GM18909 (cell line): Measurements from ENCODE around the gene HEXD.
"Not testable (repeated sequence)": the region's sequence is repeated elsewhere in the genome, so short reads cannot be mapped to it uniquely, and the experiment has no call there.

Source experiments
- ATAC-seq: cut with Tn5 transposase; IDR thresholded peaks from one replicate; pipeline ENCODE4 v1.9.1; 2021; ENCODE audit warnings: mild to moderate bottlenecking; ENCODE audit not compliant: unreplicated experiment, poor library complexity

HEXD gene

DNA sequence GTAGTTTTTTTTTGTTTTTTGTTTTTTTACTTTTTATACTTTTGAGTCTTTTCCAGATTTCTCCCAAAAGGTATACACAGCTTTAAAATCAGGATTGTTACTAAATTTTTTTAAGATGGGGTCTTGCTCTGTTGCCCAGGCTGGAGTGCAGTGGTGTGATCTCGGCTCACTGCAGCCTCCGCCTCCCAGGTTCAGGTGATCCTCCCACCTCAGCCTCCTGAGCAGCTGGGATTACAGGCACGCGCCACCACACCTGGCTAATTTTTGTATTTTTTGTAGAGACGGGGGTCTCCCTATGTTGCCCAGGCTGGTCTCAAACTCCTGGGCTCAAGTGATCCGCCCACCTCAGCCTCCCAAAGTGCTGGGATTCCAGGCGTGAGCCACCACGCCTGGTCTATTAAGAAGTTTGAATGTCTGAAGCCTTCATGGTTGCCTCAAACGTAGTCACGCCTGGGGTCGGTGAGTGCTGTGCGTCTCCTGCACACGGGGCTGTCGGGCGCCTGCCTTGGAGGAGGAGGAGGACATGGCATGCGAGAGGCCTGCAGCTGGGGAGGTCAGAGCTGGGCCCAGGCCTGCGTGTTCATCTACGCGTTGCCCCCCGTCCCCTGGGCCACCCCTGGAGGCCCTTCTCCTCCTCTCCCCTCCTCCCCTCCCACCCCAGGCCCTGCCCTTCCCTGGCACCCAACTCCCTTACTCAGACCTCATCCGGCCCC lies 35.8 kb upstream of the HEXD start:
- not testable (repeated sequence) for ATAC-seq

DNA sequence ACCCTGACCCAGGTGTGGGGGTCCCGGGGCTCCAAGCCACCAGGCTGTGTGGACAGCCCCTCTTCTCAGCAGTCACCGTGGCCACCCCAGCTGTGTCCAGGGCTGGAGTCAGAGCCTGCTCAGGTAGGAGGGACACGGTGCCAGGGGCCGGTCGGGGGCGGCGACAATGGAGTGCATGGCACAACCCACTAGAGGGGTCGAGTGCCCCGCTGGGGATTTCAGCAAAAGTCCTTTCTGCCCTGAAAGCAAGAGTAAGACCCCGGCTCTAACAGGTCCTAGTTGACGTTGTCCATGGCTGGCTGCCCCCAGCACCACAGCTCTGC lies 35.3 kb upstream of the HEXD start:
- ATAC-seq, result no peak

DNA sequence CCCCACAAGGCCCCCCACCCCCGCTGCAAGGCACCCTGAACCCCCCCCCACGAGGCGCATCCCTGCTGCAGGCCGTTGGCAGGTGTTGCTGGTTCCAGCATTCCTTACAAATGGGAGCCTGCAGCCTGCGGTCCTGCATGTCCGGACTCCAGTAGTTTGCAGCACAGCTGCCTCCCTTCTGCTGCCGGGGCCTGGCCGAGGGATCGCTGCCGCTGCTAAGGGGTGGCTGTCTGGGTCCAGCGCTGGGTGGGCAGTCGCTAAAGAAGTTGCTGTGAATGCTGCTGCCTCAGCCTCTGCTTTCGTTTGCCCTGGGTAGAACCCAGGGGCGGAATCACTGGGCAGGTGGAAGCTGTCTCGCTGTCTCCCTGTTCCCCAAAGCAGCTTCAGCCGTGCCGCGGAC lies 34.7 kb upstream of the HEXD start:
- ATAC-seq, result no peak

DNA sequence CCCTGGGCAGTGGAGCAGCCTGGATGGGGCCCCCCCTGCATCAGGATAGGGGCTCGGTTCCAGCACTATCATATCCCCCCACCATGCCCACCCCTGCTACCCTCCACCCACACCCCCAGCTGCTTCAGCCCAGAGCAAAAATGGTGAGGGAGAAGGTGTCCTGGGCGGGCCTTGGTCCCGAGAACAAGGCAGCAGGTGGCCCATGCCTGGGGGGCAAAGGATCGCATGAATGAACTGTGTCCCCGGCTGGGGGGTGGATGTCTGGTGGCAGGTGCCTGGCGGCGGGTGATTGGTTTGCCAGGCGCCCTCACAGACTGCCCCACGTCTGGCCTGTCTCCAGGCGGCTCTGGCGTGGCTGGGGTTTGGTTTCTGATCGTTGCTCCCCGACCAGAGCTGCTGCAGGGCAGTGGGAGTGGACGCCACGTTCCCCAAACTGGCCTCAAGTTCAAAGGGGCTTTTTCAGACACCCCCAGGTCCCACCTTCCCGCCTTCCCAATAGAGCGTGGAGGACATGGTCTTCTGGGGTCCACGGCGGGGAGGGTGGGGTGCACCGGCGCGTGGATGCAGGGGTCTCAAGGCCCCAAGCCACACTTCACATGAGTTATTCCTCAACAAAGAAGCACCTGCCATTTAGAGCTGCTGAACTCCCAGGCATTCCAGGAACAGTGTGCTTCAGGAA lies 34.0 kb upstream of the HEXD start:
- no peak for ATAC-seq

DNA sequence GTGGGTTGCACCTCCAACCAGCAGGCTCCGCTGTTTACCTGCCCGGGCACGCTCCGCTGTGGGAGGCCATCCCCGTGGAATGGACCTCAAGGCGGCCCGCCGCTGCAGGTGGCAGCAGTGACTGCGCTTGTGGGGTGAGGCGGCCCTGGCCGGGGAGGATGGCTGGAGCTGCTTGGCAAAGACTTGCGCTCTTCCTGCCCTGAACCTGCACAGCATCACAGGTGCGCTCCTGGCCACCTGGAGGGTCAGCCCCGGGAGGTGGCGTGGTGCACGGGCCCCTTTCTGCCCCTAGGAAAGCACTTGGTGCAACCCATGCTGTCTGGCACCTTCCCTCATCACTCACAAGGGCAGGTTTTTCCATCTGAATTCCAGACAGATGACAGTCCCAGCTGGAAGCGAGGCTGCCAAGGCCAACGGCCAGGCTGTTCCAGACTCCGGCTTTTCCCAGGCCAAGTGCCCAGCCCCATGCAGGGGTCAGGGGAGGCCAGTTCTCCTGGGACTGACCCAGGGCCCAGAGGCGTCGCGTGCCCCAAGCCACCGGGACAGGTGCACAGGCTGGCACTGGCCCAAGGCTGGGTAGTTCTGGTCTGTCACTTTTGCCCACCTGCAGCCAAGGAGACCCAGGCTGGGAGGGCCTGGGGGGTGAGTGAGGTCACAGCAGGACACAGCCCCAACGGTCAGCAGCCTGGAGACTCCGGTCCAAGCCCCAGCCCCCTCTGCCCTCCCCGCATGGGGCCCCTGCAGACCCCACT lies 33.2 kb upstream of the HEXD start:
- ATAC-seq, result no peak

GRCh38 chr17:82385559-82386254 lies 32.4 kb upstream of the HEXD start:
- no peak for ATAC-seq

DNA sequence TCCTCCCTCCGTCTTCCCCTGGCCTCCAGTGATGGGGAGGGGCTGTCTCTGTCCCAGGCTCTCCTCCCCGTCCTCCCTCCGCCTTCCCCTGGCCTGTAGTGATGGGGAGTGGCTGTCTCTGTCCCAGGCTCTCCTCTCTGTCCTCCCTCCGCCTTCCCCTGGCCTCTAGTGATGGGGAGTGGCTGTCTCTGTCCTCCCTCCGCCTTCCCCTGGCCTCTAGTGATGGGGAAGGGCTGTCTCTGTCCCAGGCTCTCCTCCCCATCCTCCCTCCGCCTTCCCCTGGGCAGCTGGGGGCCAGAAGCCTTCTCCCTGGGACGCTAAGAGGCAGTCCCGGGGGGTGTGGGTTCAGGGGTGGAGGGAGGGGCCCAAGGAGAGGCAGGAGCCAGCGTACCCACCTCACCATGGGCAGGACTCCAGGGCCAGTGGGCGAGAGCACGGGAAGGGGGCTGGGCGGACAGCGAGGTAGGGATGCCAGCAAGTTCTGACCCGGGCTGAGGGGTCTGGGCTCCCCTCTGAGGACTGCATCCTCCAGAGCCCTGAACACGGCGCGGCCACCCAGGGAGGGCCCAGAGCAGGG lies 31.8 kb upstream of the HEXD start:
- ATAC-seq, result no peak

- ATAC-seq, result no peak
These were observed 31.1 kb upstream of the HEXD start for GRCh38 chr17:82386881-82387704.

GRCh38 chr17:82387705-82388106 lies 30.4 kb upstream of the HEXD start:
- no peak for ATAC-seq

DNA sequence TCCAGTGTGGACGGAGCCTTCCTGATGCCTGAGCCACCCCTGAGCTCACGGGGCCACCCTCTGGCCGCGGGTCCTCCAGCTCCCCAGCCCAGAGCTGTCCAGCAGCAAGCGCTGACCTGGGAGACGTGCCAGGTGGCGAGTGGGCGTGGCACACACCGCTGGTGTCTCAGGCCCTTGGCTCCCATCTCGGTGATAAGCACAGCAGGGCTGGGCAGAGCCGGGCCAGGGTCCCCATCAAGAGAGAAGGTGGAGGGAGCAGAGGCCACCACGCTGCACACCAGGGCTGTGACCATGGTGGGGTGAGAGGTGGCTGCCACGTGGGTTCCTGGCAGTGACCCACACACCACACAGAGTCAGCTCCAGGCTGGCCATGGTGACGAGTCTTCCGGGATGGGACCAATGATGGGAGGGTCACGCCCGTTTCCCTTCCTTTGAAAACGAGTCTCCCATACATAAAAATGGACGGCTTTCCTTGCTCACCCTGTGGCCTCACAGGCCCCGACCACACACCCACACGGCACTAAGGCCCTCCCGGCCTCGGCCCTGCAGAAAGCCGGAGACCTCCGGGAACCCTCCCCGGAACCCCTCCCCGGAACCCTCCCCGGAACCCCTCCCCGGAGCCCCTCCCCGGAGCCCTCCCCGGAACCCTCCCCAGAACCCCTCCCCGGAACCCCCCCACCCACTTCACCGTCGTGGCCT lies 29.8 kb upstream of the HEXD start:
- ATAC-seq, result no peak

DNA sequence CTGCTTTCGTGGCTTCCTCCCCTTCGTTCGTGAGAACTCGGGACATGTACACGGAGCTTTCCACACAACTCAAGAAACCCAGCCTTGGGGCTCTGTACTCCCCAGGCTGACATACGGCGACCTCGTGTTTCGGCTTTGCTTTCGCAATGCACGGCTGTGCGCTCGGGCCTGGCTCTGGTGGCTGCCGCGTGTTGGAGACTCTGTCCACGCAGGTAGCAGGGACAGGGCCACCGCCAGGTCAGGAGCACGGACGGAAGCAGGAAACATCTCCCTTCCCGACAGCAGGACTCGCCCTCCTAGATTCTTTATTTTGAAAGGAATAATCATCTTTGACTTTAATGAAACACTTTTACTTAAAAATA lies 29.2 kb upstream of the HEXD start:
- no peak for ATAC-seq

DNA sequence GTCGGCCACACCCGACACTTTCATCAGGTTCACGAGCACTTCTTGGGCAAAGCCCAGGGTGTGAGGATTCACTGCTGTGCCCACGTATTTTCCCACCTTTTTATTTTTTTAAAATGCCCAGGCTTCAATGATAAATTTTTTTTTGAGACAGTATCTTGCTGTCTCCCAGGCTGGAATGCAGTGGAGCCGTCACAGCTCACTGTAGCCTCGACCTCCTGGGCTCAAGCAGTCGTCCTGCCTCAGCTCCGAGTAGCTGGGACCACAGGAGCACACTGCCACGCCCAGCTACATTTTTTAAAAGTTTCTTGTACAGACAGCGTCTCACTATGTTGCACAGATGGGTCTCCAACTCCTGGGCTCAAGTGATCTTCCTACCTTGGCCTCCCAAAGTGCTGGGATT lies 28.8 kb upstream of the HEXD start:
- no peak for ATAC-seq

- no peak for ATAC-seq
These were observed 27.9 kb upstream of the HEXD start for GRCh38 chr17:82390015-82390859.

GRCh38 chr17:82390860-82391435 lies 27.2 kb upstream of the HEXD start:
- ATAC-seq, result no peak

GRCh38 chr17:82391496-82392066 lies 26.6 kb upstream of the HEXD start:
- no peak for ATAC-seq

DNA sequence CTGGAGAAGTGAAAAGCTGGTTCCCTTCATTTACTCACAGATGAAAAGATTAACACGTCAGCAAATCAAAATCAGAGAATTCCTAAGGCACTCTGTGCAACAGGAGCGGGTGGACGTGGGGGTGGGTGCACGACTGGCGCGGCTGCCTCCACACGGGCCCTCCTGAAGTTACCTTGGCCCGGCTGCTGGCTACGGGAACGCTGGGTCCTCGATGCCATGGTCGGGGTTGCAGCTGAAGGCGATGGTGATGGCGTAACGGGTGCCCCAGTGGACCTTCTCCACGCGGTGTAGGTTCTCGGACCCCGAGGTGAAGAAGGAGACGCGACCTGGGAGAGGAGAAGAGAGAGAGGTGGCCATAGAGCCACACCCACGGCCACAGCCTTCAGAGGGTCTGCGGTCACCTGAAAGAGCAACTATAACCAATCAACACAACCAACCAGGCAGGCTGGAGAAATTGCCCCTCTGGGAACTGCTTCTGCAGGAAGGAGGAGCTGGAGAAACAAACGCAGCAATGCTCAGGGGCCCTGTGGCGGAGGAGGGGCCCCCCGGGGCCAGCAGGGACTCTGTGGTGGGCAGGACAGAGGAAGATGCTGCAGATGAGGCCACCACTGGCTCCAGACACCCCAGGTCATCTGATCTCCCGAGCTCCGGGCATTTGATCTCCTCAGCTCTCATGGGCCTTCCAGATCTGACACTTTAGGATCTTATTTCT lies 25.8 kb upstream of the HEXD start:
- ATAC-seq, result no peak

- ATAC-seq, result no peak
These were observed 25.2 kb upstream of the HEXD start for GRCh38 chr17:82392941-82393340.
